GM12878 (cell line): ENCODE results near the gene MAN2A1. TPM values are rescaled to one million over a fixed set of nuclear protein-coding genes. Genes with fewer than 3 reads are reported as not detected.

ENCODE experiments used
- ASH2L ChIP-seq: fragments of 300-600, 200-600 bp; sonication (generic); IDR thresholded peaks from 2 replicates; pipeline ENCODE4 v1.6.1; 2017; ENCODE audit warnings: low read depth, mild to moderate bottlenecking, borderline replicate concordance
- ATF2 ChIP-seq: IDR thresholded peaks from 2 replicates; pipeline ENCODE4 v1.6.1; 2012; ENCODE audit warnings: low read length, inconsistent platforms
- ATF7 ChIP-seq: fragments of 450-650 bp; IDR thresholded peaks from 2 replicates; pipeline ENCODE4 v1.6.1; 2016; ENCODE audit warnings: low read depth, mild to moderate bottlenecking
- BCLAF1 ChIP-seq: fragments of 450-650 bp; IDR thresholded peaks from 2 replicates; pipeline ENCODE4 v1.6.1; 2017; ENCODE audit warnings: antibody characterized with exemption, mild to moderate bottlenecking, moderate library complexity
- CBX5 ChIP-seq: sonication (generic); IDR thresholded peaks from 2 replicates; pipeline ENCODE4 v1.6.1; 2016; ENCODE audit warnings: low read depth, moderate library complexity, mild to moderate bottlenecking, inconsistent platforms
- CEBPB ChIP-seq, 2 experiments: fragments of 150-350 bp in 1 of 2; IDR thresholded peaks; 2 replicates each; pipeline ENCODE4 v1.6.1; 2012 to 2014; ENCODE audit warnings: low read depth in 2 of 2, low read length in 2 of 2, borderline replicate concordance in 1 of 2, inconsistent platforms in 1 of 2
- CREB1 ChIP-seq: IDR thresholded peaks from 2 replicates; pipeline ENCODE4 v1.6.1; 2012; ENCODE audit warnings: low read depth, mild to moderate bottlenecking, inconsistent platforms
- JUNB ChIP-seq: IDR thresholded peaks from 2 replicates; pipeline ENCODE4 v1.6.1; 2016; ENCODE audit warnings: antibody characterized with exemption, mild to moderate bottlenecking
- KDM1A ChIP-seq: fragments of 200-600 bp; sonication (generic); IDR thresholded peaks from 2 replicates; pipeline ENCODE4 v1.6.1; 2016; ENCODE audit warnings: borderline replicate concordance
- NBN ChIP-seq: fragments of 450-650 bp; IDR thresholded peaks from 2 replicates; pipeline ENCODE4 v1.6.1; 2016
- RAD21 ChIP-seq: IDR thresholded peaks from 2 replicates; pipeline ENCODE4 v1.6.1; 2011; ENCODE audit warnings: mild to moderate bottlenecking, low read depth, low read length, moderate library complexity; ENCODE audit not compliant: insufficient read depth
- RELB ChIP-seq: fragments of 450-650 bp; IDR thresholded peaks from 2 replicates; pipeline ENCODE4 v1.6.1; 2017; ENCODE audit warnings: low read depth, mild to moderate bottlenecking, moderate library complexity
- RUNX3 ChIP-seq: IDR thresholded peaks from 2 replicates; pipeline ENCODE4 v1.6.1; 2012; ENCODE audit warnings: low read length, inconsistent platforms
- SKIL ChIP-seq: fragments of 450-650 bp; IDR thresholded peaks from 2 replicates; pipeline ENCODE4 v1.6.1; 2017; ENCODE audit warnings: mild to moderate bottlenecking, low read depth, inconsistent platforms; ENCODE audit not compliant: poor library complexity, severe bottlenecking
- SMARCA5 ChIP-seq: fragments of 450-650 bp; IDR thresholded peaks from 2 replicates; pipeline ENCODE4 v1.6.1; 2017; ENCODE audit warnings: mild to moderate bottlenecking
- SMC3 ChIP-seq: IDR thresholded peaks from 2 replicates; pipeline ENCODE4 v1.6.1; 2011; ENCODE audit warnings: low read length, improper control_type of control experiment, borderline replicate concordance
- SUPT20H ChIP-seq: IDR thresholded peaks from 2 replicates; pipeline ENCODE4 v1.6.1; 2011; ENCODE audit warnings: low read depth, mild to moderate bottlenecking, low read length, moderate library complexity, borderline replicate concordance; ENCODE audit not compliant: control insufficient read depth
- polyA plus RNA-seq, 11 experiments: library from polyadenylated mRNA; depleted of rRNA in 4 of 11; unstranded in 6 of 11; stranded (reverse) in 5 of 11; fragments of >200 nt; fragmentation: Nextera tagmentation in 4 of 11; fragmentation: Illumina TruSeq in 1 of 11; extraction: Ambion mirVana in 4 of 11; extraction: Trizol in 1 of 11; gene quantifications; 1 replicate in 1 of 11; 2 replicates in 10 of 11; pipeline versions ENCODE4 v1.2.1 to v1.2.3, GENCODE V29; 2011 to 2016; ENCODE audit warnings: inconsistent platforms in 2 of 11, missing spikeins in 2 of 11, low read depth in 1 of 11
- total RNA-seq, 4 experiments: library from RNA; depleted of rRNA in 3 of 4; stranded (reverse); fragments of >200 nt in 3 of 4; fragmentation: Illumina TruSeq in 1 of 4; extraction: Trizol in 1 of 4; gene quantifications; 2 replicates each; pipeline versions ENCODE4 v1.2.1 to v1.2.3, GENCODE V29; 2013 to 2021

The MAN2A1 gene
- total and polyA plus RNA-seq, 10 of the 15 experiments (the other 5 are each of a cell fraction or from before 2014, with no cell fraction given): 4.2 to 27.9 (median 10.5) TPM

- peak; percentile 55 for TF ChIP-seq SKIL
- no peak for TF ChIP-seq KDM1A
- TF ChIP-seq SMARCA5: peak; percentile 65; the same call in 1 of the 2 replicates
- TF ChIP-seq JUNB: no peak
- no peak for TF ChIP-seq SUPT20H
- TF ChIP-seq CEBPB (IDR thresholded peaks at IDR 0.05; ENCODE audit: borderline replicate concordance in 1 of 2, low read depth in 2 of 2, low read length in 2 of 2): no peak
- TF ChIP-seq ATF2: 0 out of 2 replicates have a peak, but pooled peaks have one; percentile 36
- no peak for TF ChIP-seq BCLAF1
- 0 out of 2 replicates have a peak, but pooled peaks have one; percentile 31 for TF ChIP-seq CBX5
- peak; percentile 59 for TF ChIP-seq RAD21
- TF ChIP-seq RELB: 0 out of 2 replicates have a peak, but pooled peaks have one; percentile 21
- TF ChIP-seq ATF7: peak; percentile 91
- peak; percentile 36; the same call in 1 of the 2 replicates for TF ChIP-seq SMC3
- TF ChIP-seq RUNX3: peak; percentile 71
- TF ChIP-seq ASH2L: no peak
- peak; percentile 64 for TF ChIP-seq CREB1
- TF ChIP-seq NBN: 0 out of 2 replicates have a peak, but pooled peaks have one; percentile 37
Measured at GRCh38 chr5:109690975-109691574, 1.3 kb downstream of the MAN2A1 start (continued).
